ENCODE measurements around the gene RASEF.

GRCh38 chr9:83062651-83063527 lies at the start of gene RASEF:
- TF ChIP-seq POLR2AphosphoS5 (IDR thresholded peaks at IDR 0.05; ENCODE audit: low read depth, low read length) (no peak), CTCF (IDR thresholded peaks at IDR 0.05 in 2 of 3, conservative IDR thresholded peaks at IDR 0.05 in 1 of 3; ENCODE audit: borderline replicate concordance in 1 of 3, insufficient read depth in 1 of 3, low read depth in 2 of 3, low read length in 2 of 3) (no peak), RAD21 (IDR thresholded peaks at IDR 0.05; ENCODE audit: low read depth) (no peak), ZNF274 (IDR thresholded peaks at IDR 0.05; ENCODE audit: low read depth, low read length) (no peak), EZH2 (IDR thresholded peaks at IDR 0.05) (no peak), POLR2A (IDR thresholded peaks at IDR 0.05; ENCODE audit: borderline replicate concordance, extremely low read depth, insufficient read depth, insufficient read length) (no peak), MAX (IDR thresholded peaks at IDR 0.05) (no peak)
